SW 1271 (cell line): ENCODE data around the gene SERTM1.

ENCODE experiments used
- DNase-seq, 2 experiments: peaks; one replicate each; lab custom pipeline; 2025; lab: John Stamatoyannopoulos, UW

Gene SERTM1

GRCh38 chr13:36673838-36674326, at the start of gene SERTM1:
Gene SERTM1, plus strand, starts transcription at chr13:36674020. Its CDS starts 21,059 bp downstream, at chr13:36695079.
- peak; percentile 8 to 21 for DNase-seq

- no peak for DNase-seq
Observed at GRCh38 chr13:36628377-36629056, 45.3 kb upstream of the SERTM1 start.

GRCh38 chr13:36629057-36629385, 44.8 kb upstream of the SERTM1 start:
- no peak for DNase-seq

- DNase-seq, result no peak
Observed at GRCh38 chr13:36630181-36630803, 43.5 kb upstream of the SERTM1 start.

GRCh38 chr13:36639610-36640009, 34.2 kb upstream of the SERTM1 start:
- DNase-seq, result no peak

- DNase-seq, result no peak
Observed at GRCh38 chr13:36650611-36651010, 23.2 kb upstream of the SERTM1 start.

GRCh38 chr13:36665630-36666029, 8.2 kb upstream of the SERTM1 start:
- no peak for DNase-seq

- DNase-seq, result no peak
Observed at GRCh38 chr13:36666477-36667229, 7.2 kb upstream of the SERTM1 start.

- no peak for DNase-seq
Observed at GRCh38 chr13:36668316-36668715, 5.5 kb upstream of the SERTM1 start.

- no peak for DNase-seq
Observed at GRCh38 chr13:36673352-36673751, 468 bp upstream of the SERTM1 start.

- no peak for DNase-seq
Observed at GRCh38 chr13:36674337-36675212, 755 bp downstream of the SERTM1 start.

GRCh38 chr13:36675213-36675536, 1.4 kb downstream of the SERTM1 start:
- DNase-seq, result no peak

- no peak for DNase-seq
Observed at GRCh38 chr13:36680913-36681312, 7.1 kb downstream of the SERTM1 start.

GRCh38 chr13:36681894-36682624, 8.2 kb downstream of the SERTM1 start:
- no peak for DNase-seq

- DNase-seq, result no peak
Observed at GRCh38 chr13:36683701-36684100, 9.9 kb downstream of the SERTM1 start.

GRCh38 chr13:36685927-36686326, 12.1 kb downstream of the SERTM1 start:
- no peak for DNase-seq

- DNase-seq, result no peak
Observed at GRCh38 chr13:36696410-36697010, 22.7 kb downstream of the SERTM1 start.

GRCh38 chr13:36700170-36700569, 26.4 kb downstream of the SERTM1 start:
- no peak for DNase-seq

GRCh38 chr13:36706755-36707154, 32.9 kb downstream of the SERTM1 start:
- no peak for DNase-seq

- DNase-seq, result no peak
Observed at GRCh38 chr13:36709136-36709890, 35.5 kb downstream of the SERTM1 start.
